ENCODE data around the gene LGALS12.

Gene LGALS12

GRCh38 chr11:63491240-63491587, 14.7 kb upstream of the LGALS12 start:
- no peaks in the 10 kb centered on the region for H3K36me3 ChIP-seq (ENCODE audit: control insufficient read depth, insufficient read depth, low read length)
- H3K27me3 ChIP-seq (ENCODE audit: control insufficient read depth, insufficient read depth, low read length), result no peaks in the 10 kb centered on the region
- peak overlapping the region; percentile 89 for H3K27ac ChIP-seq (ENCODE audit: low read depth, low read length)
- peak overlapping the region; percentile 33 for H3K9ac ChIP-seq (ENCODE audit: low read length)
- peaks cover 8% of the 10 kb centered on the region for H3K4me1 ChIP-seq (ENCODE audit: control insufficient read depth, insufficient read depth, low read length)
- H3K4me3 ChIP-seq (ENCODE audit: low read length), result peak overlapping the region; percentile 68

- Histone ChIP-seq H3K36me3 (ENCODE audit: control insufficient read depth, insufficient read depth, low read length) (no peaks in the 10 kb centered on the region), H3K4me3 (ENCODE audit: low read length) (peak overlapping the region; percentile 68), H3K4me1 (ENCODE audit: control insufficient read depth, insufficient read depth, low read length) (peaks cover 8% of the 10 kb centered on the region), H3K27me3 (ENCODE audit: control insufficient read depth, insufficient read depth, low read length) (no peaks in the 10 kb centered on the region), H3K9ac (ENCODE audit: low read length) (peak overlapping the region; percentile 33), H3K27ac (ENCODE audit: low read depth, low read length) (peak overlapping the region; percentile 89)
Observed at GRCh38 chr11:63491636-63492372, 14.1 kb upstream of the LGALS12 start.

- H3K27me3 ChIP-seq (ENCODE audit: control insufficient read depth, insufficient read depth, low read length), result no peaks in the 10 kb centered on the region
- no peak overlapping the region for H3K4me3 ChIP-seq (ENCODE audit: low read length)
- H3K36me3 ChIP-seq (ENCODE audit: control insufficient read depth, insufficient read depth, low read length), result no peaks in the 10 kb centered on the region
- H3K9ac ChIP-seq (ENCODE audit: low read length), result no peak overlapping the region
- peak overlapping the region; percentile 9 for H3K27ac ChIP-seq (ENCODE audit: low read depth, low read length)
- H3K4me1 ChIP-seq (ENCODE audit: control insufficient read depth, insufficient read depth, low read length), result peaks cover 8% of the 10 kb centered on the region
Observed at GRCh38 chr11:63492441-63492840, 13.4 kb upstream of the LGALS12 start.

GRCh38 chr11:63493127-63493526, 12.8 kb upstream of the LGALS12 start:
- Histone ChIP-seq H3K27ac (ENCODE audit: low read depth, low read length) (no peak overlapping the region), H3K36me3 (ENCODE audit: control insufficient read depth, insufficient read depth, low read length) (no peaks in the 10 kb centered on the region), H3K27me3 (ENCODE audit: control insufficient read depth, insufficient read depth, low read length) (no peaks in the 10 kb centered on the region), H3K4me1 (ENCODE audit: control insufficient read depth, insufficient read depth, low read length) (peaks cover 8% of the 10 kb centered on the region), H3K9ac (ENCODE audit: low read length) (no peak overlapping the region), H3K4me3 (ENCODE audit: low read length) (no peak overlapping the region)

- Histone ChIP-seq H3K27ac (ENCODE audit: low read depth, low read length) (no peak overlapping the region), H3K27me3 (ENCODE audit: control insufficient read depth, insufficient read depth, low read length) (no peaks in the 10 kb centered on the region), H3K36me3 (ENCODE audit: control insufficient read depth, insufficient read depth, low read length) (no peaks in the 10 kb centered on the region), H3K4me3 (ENCODE audit: low read length) (no peak overlapping the region), H3K9ac (ENCODE audit: low read length) (no peak overlapping the region), H3K4me1 (ENCODE audit: control insufficient read depth, insufficient read depth, low read length) (peaks cover 8% of the 10 kb centered on the region)
Observed at GRCh38 chr11:63494975-63495374, 10.9 kb upstream of the LGALS12 start.

- H3K36me3 ChIP-seq (ENCODE audit: control insufficient read depth, insufficient read depth, low read length), result no peaks in the 10 kb centered on the region
- H3K9ac ChIP-seq (ENCODE audit: low read length), result no peak overlapping the region
- H3K27ac ChIP-seq (ENCODE audit: low read depth, low read length), result no peak overlapping the region
- H3K27me3 ChIP-seq (ENCODE audit: control insufficient read depth, insufficient read depth, low read length), result no peaks in the 10 kb centered on the region
- no peak overlapping the region for H3K4me3 ChIP-seq (ENCODE audit: low read length)
- no peaks in the 10 kb centered on the region for H3K4me1 ChIP-seq (ENCODE audit: control insufficient read depth, insufficient read depth, low read length)
Observed at GRCh38 chr11:63499874-63500273, 6.0 kb upstream of the LGALS12 start.

- Histone ChIP-seq H3K27ac (ENCODE audit: low read depth, low read length) (no peak overlapping the region), H3K4me1 (ENCODE audit: control insufficient read depth, insufficient read depth, low read length) (no peaks in the 10 kb centered on the region), H3K36me3 (ENCODE audit: control insufficient read depth, insufficient read depth, low read length) (no peaks in the 10 kb centered on the region), H3K4me3 (ENCODE audit: low read length) (no peak overlapping the region), H3K9ac (ENCODE audit: low read length) (no peak overlapping the region), H3K27me3 (ENCODE audit: control insufficient read depth, insufficient read depth, low read length) (no peaks in the 10 kb centered on the region)
Observed at GRCh38 chr11:63501236-63501635, 4.6 kb upstream of the LGALS12 start.

- Histone ChIP-seq H3K27me3 (ENCODE audit: control insufficient read depth, insufficient read depth, low read length) (no peaks in the 10 kb centered on the region), H3K4me1 (ENCODE audit: control insufficient read depth, insufficient read depth, low read length) (no peaks in the 10 kb centered on the region), H3K27ac (ENCODE audit: low read depth, low read length) (no peak overlapping the region), H3K36me3 (ENCODE audit: control insufficient read depth, insufficient read depth, low read length) (no peaks in the 10 kb centered on the region), H3K9ac (ENCODE audit: low read length) (no peak overlapping the region), H3K4me3 (ENCODE audit: low read length) (no peak overlapping the region)
Observed at GRCh38 chr11:63502252-63502820, 3.5 kb upstream of the LGALS12 start.

- Histone ChIP-seq H3K9ac (ENCODE audit: low read length) (no peak overlapping the region), H3K36me3 (ENCODE audit: control insufficient read depth, insufficient read depth, low read length) (no peaks in the 10 kb centered on the region), H3K4me3 (ENCODE audit: low read length) (no peak overlapping the region), H3K27me3 (ENCODE audit: control insufficient read depth, insufficient read depth, low read length) (no peaks in the 10 kb centered on the region), H3K4me1 (ENCODE audit: control insufficient read depth, insufficient read depth, low read length) (no peaks in the 10 kb centered on the region), H3K27ac (ENCODE audit: low read depth, low read length) (no peak overlapping the region)
Observed at GRCh38 chr11:63503492-63503891, 2.4 kb upstream of the LGALS12 start.

- Histone ChIP-seq H3K4me1 (ENCODE audit: control insufficient read depth, insufficient read depth, low read length) (no peaks in the 10 kb centered on the region), H3K27me3 (ENCODE audit: control insufficient read depth, insufficient read depth, low read length) (no peaks in the 10 kb centered on the region), H3K9ac (ENCODE audit: low read length) (no peak overlapping the region), H3K4me3 (ENCODE audit: low read length) (no peak overlapping the region), H3K36me3 (ENCODE audit: control insufficient read depth, insufficient read depth, low read length) (no peaks in the 10 kb centered on the region), H3K27ac (ENCODE audit: low read depth, low read length) (no peak overlapping the region)
Observed at GRCh38 chr11:63504054-63504453, 1.8 kb upstream of the LGALS12 start.

GRCh38 chr11:63504933-63505586, 824 bp upstream of the LGALS12 start:
- H3K4me1 ChIP-seq (ENCODE audit: control insufficient read depth, insufficient read depth, low read length), result no peaks in the 10 kb centered on the region
- H3K4me3 ChIP-seq (ENCODE audit: low read length), result no peak overlapping the region
- H3K27me3 ChIP-seq (ENCODE audit: control insufficient read depth, insufficient read depth, low read length), result no peaks in the 10 kb centered on the region
- no peak overlapping the region for H3K9ac ChIP-seq (ENCODE audit: low read length)
- no peaks in the 10 kb centered on the region for H3K36me3 ChIP-seq (ENCODE audit: control insufficient read depth, insufficient read depth, low read length)
- H3K27ac ChIP-seq (ENCODE audit: low read depth, low read length), result no peak overlapping the region

- Histone ChIP-seq H3K36me3 (ENCODE audit: control insufficient read depth, insufficient read depth, low read length) (no peaks in the 10 kb centered on the region), H3K27ac (ENCODE audit: low read depth, low read length) (no peak overlapping the region)
Observed at GRCh38 chr11:63506876-63507275, 992 bp downstream of the LGALS12 start.

GRCh38 chr11:63507511-63507910, 1.6 kb downstream of the LGALS12 start:
- H3K9ac ChIP-seq (ENCODE audit: low read length), result no peak overlapping the region

More at GRCh38 chr11:63506876-63507275, 992 bp downstream of the LGALS12 start:
- Histone ChIP-seq H3K27me3 (ENCODE audit: control insufficient read depth, insufficient read depth, low read length) (no peaks in the 10 kb centered on the region), H3K4me1 (ENCODE audit: control insufficient read depth, insufficient read depth, low read length) (no peaks in the 10 kb centered on the region), H3K9ac (ENCODE audit: low read length) (no peak overlapping the region), H3K4me3 (ENCODE audit: low read length) (no peak overlapping the region)

More at GRCh38 chr11:63507511-63507910, 1.6 kb downstream of the LGALS12 start:
- Histone ChIP-seq H3K27ac (ENCODE audit: low read depth, low read length) (no peak overlapping the region), H3K27me3 (ENCODE audit: control insufficient read depth, insufficient read depth, low read length) (no peaks in the 10 kb centered on the region), H3K4me1 (ENCODE audit: control insufficient read depth, insufficient read depth, low read length) (no peaks in the 10 kb centered on the region), H3K36me3 (ENCODE audit: control insufficient read depth, insufficient read depth, low read length) (no peaks in the 10 kb centered on the region), H3K4me3 (ENCODE audit: low read length) (no peak overlapping the region)
